Adrenal gland (tissue), 5 donors: Measurements from ENCODE around the gene DOCK7.

Experiments
- POLR2A ChIP-seq, 2 donors: fragments of 450-650 bp; IDR thresholded peaks; one replicate each; pipeline ENCODE4 v1.6.1; 2017; ENCODE audit warnings: antibody characterized with exemption in 2 of 2, mild to moderate bottlenecking in 2 of 2, moderate library complexity in 1 of 2
- TF ChIP-seq, protein P1 (sequence below), 6 experiments: fragments of 450-650 bp in 4 of 6; fragments of 200-600 bp in 2 of 6; sonication (generic) in 1 of 6; IDR thresholded peaks; 1 replicate in 5 of 6; 2 replicates in 1 of 6; pipeline versions ENCODE4 v1.5.1 to v1.8.0; 2016 to 2021; ENCODE audit warnings: antibody characterized with exemption in 6 of 6, mild to moderate bottlenecking in 2 of 6, moderate library complexity in 1 of 6
- donor health status: DM: no; HTN: no; CAD: no.

DNA sequence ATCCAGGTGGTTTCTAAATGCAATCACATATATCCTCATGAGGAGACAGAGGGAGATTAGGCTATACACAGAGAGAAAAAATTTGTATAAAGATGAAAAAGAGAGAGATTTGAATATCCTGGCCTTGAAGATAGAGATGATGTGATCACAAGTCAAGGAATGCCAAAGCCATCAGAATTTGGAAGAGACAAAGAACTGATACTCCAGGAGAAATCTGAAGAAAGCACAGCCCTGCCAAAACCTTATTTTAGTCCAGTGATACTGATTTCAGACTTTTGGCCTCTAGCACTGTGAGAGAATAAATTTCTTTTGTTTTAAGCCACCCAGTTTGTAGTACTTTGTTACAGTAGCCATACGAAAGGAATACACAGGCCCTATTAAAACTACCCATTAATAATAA is 33.4 kb downstream of the DOCK7 start:
- TF ChIP-seq, protein P1, sequence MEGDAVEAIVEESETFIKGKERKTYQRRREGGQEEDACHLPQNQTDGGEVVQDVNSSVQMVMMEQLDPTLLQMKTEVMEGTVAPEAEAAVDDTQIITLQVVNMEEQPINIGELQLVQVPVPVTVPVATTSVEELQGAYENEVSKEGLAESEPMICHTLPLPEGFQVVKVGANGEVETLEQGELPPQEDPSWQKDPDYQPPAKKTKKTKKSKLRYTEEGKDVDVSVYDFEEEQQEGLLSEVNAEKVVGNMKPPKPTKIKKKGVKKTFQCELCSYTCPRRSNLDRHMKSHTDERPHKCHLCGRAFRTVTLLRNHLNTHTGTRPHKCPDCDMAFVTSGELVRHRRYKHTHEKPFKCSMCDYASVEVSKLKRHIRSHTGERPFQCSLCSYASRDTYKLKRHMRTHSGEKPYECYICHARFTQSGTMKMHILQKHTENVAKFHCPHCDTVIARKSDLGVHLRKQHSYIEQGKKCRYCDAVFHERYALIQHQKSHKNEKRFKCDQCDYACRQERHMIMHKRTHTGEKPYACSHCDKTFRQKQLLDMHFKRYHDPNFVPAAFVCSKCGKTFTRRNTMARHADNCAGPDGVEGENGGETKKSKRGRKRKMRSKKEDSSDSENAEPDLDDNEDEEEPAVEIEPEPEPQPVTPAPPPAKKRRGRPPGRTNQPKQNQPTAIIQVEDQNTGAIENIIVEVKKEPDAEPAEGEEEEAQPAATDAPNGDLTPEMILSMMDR (IDR thresholded peaks at IDR 0.05) = no peak
- TF ChIP-seq POLR2A (IDR thresholded peaks at IDR 0.05) = no peak
